Measurements from ENCODE around the gene HMX2. TPM values are rescaled to one million over a fixed set of nuclear protein-coding genes. Genes with fewer than 3 reads are reported as not detected.

The HMX2 gene
- total RNA-seq, 1 experiment from 2014 or later: 2.7 TPM

DNA sequence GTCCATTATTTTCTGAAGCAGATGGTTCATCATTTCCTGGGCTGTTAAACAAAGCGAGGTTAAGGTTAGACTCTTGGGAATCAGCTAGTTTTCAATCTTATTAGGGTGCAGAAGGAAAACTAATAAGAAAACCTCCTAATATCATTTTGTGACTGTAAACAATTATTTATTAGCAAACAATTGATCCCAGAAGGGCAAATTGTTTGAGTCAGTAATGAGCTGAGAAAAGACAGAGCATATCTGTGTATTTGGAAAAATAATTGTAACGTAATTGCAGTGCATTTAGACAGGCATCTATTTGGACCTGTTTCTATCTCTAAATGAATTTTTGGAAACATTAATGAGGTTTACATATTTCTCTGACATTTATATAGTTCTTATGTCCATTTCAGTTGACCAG, 16.4 kb downstream of the HMX2 start:
- TF ChIP-seq POLR2AphosphoS5 (IDR thresholded peaks at IDR 0.05; ENCODE audit: low read depth, low read length) (no peak), TCF7L2 (IDR thresholded peaks at IDR 0.05; ENCODE audit: low read depth, low read length) (no peak), SIN3A (IDR thresholded peaks at IDR 0.05; ENCODE audit: borderline replicate concordance, insufficient read depth, low read depth, low read length) (no peak)
- TF ChIP-seq, protein P1, sequence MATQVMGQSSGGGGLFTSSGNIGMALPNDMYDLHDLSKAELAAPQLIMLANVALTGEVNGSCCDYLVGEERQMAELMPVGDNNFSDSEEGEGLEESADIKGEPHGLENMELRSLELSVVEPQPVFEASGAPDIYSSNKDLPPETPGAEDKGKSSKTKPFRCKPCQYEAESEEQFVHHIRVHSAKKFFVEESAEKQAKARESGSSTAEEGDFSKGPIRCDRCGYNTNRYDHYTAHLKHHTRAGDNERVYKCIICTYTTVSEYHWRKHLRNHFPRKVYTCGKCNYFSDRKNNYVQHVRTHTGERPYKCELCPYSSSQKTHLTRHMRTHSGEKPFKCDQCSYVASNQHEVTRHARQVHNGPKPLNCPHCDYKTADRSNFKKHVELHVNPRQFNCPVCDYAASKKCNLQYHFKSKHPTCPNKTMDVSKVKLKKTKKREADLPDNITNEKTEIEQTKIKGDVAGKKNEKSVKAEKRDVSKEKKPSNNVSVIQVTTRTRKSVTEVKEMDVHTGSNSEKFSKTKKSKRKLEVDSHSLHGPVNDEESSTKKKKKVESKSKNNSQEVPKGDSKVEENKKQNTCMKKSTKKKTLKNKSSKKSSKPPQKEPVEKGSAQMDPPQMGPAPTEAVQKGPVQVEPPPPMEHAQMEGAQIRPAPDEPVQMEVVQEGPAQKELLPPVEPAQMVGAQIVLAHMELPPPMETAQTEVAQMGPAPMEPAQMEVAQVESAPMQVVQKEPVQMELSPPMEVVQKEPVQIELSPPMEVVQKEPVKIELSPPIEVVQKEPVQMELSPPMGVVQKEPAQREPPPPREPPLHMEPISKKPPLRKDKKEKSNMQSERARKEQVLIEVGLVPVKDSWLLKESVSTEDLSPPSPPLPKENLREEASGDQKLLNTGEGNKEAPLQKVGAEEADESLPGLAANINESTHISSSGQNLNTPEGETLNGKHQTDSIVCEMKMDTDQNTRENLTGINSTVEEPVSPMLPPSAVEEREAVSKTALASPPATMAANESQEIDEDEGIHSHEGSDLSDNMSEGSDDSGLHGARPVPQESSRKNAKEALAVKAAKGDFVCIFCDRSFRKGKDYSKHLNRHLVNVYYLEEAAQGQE (IDR thresholded peaks at IDR 0.05; ENCODE audit: insufficient read depth in 1 of 2, low read depth in 2 of 2, low read length in 1 of 2): no peak
- TF ChIP-seq, protein P2, sequence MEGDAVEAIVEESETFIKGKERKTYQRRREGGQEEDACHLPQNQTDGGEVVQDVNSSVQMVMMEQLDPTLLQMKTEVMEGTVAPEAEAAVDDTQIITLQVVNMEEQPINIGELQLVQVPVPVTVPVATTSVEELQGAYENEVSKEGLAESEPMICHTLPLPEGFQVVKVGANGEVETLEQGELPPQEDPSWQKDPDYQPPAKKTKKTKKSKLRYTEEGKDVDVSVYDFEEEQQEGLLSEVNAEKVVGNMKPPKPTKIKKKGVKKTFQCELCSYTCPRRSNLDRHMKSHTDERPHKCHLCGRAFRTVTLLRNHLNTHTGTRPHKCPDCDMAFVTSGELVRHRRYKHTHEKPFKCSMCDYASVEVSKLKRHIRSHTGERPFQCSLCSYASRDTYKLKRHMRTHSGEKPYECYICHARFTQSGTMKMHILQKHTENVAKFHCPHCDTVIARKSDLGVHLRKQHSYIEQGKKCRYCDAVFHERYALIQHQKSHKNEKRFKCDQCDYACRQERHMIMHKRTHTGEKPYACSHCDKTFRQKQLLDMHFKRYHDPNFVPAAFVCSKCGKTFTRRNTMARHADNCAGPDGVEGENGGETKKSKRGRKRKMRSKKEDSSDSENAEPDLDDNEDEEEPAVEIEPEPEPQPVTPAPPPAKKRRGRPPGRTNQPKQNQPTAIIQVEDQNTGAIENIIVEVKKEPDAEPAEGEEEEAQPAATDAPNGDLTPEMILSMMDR (IDR thresholded peaks at IDR 0.05): no peak
- intact Hi-C loops (cut with micrococcal nuclease; ENCODE audit: unreplicated experiment): no loop called here
- ChIA-PET POLR2A (no interaction called here), CTCF (no interaction called here)
- H3K9me3 ChIP-seq (ENCODE audit: control insufficient read depth, insufficient read depth, low read depth, low read length): no peaks in the 10 kb centered on the region
- H3K4me3 ChIP-seq (ENCODE audit: low read depth in 2 of 2, low read length in 2 of 2): no peak overlapping the region
- peaks cover 80% of the 10 kb centered on the region for H3K36me3 ChIP-seq (ENCODE audit: control insufficient read depth, insufficient read depth, low read length)
- no TSS peak for BruUV-seq (replicated peaks)
- DNase-seq (ENCODE audit: low read depth, low spot score): no peak
- no peaks in the 10 kb centered on the region for H3K4me1 ChIP-seq (ENCODE audit: control insufficient read depth, insufficient read depth, low read length)
- in situ Hi-C loops (cut with HindIII; ENCODE audit: low pct_unique_long_range_greater_than_20kb, low sequenced_read_pairs): no loop called here
- no peak overlapping the region for H3K27ac ChIP-seq (ENCODE audit: low read length)
- no peaks in the 10 kb centered on the region for H3K27me3 ChIP-seq (ENCODE audit: control insufficient read depth, insufficient read depth, low read length)
- no peak for ATAC-seq

DNA sequence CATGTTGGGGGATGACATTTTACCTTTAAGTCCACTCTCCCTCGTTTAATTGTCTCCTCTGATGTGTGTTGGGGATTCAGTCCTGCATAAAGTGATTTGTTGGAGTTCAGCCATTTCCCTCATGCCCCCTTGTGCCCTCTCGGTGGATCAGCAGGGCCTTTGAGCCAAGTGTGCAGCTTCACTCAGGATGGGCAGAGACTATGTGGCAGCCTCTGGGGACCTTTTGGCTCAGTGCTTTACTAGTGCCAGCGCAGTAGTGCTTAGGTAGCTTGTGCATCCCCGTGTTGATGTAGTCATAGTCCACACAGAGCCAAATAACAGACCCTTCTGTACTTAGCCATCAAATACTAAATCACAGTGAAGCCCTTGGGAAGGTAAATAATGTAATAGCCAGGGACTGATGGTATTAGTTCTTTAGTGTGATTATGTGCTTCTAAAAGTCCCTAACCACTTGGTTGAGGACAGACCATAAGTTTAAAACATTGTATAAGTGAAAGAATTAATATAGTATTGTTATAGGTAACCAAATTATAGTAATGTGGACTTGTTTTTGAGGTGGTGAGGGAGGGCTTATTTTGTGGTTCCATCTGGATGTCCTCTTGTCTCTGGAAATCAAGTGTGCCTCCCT, 17.6 kb downstream of the HMX2 start:
- DNase-seq (ENCODE audit: low read depth, low spot score): no peak
- H3K27me3 ChIP-seq (ENCODE audit: control insufficient read depth, insufficient read depth, low read length): no peaks in the 10 kb centered on the region
- peak; percentile 42 for ATAC-seq
- no peak overlapping the region for H3K27ac ChIP-seq (ENCODE audit: low read length)
- H3K36me3 ChIP-seq (ENCODE audit: control insufficient read depth, insufficient read depth, low read length): peaks cover 69% of the 10 kb centered on the region
- intact Hi-C loops (cut with micrococcal nuclease; ENCODE audit: unreplicated experiment) (no loop called here), in situ Hi-C loops (cut with HindIII; ENCODE audit: low pct_unique_long_range_greater_than_20kb, low sequenced_read_pairs) (no loop called here)
- no TSS peak for BruUV-seq (replicated peaks)
- ChIA-PET CTCF (interaction anchor here (0.6 kb wide), 1 partner anchor 9 kb away, joined by 3 read pairs; no protein-coding TSS in a partner anchor), POLR2A (no interaction called here)
- H3K4me3 ChIP-seq (ENCODE audit: low read depth in 2 of 2, low read length in 2 of 2): no peak overlapping the region
- H3K9me3 ChIP-seq (ENCODE audit: control insufficient read depth, insufficient read depth, low read depth, low read length): no peaks in the 10 kb centered on the region
- TF ChIP-seq, protein P2 (IDR thresholded peaks at IDR 0.05): peak; percentile 35
- TF ChIP-seq TCF7L2 (IDR thresholded peaks at IDR 0.05; ENCODE audit: low read depth, low read length): no peak
- no peaks in the 10 kb centered on the region for H3K4me1 ChIP-seq (ENCODE audit: control insufficient read depth, insufficient read depth, low read length)

Data from Panc1 (cell line).